ENCODE data around the gene QRFPR.
"Not testable (repeated sequence)": the region's sequence is repeated elsewhere in the genome, so short reads cannot be mapped to it uniquely, and the experiment has no call there.

QRFPR gene

GRCh38 chr4:121330180-121330665, 50.6 kb downstream of the QRFPR start:
- in situ Hi-C loops (cut with HindIII; ENCODE audit: low sequenced_read_pairs) = no loop called here
- no peak for DNase-seq (ENCODE audit: low read depth, low spot score)
- TF ChIP-seq CTCF (IDR thresholded peaks at IDR 0.05; ENCODE audit: low read depth, low read length) = no peak
- H3K4me3 ChIP-seq (ENCODE audit: low read depth, low read length) = no peak overlapping the region

GRCh38 chr4:121326597-121326996, 54.2 kb downstream of the QRFPR start:
- H3K4me3 ChIP-seq (ENCODE audit: low read depth, low read length) = no peak overlapping the region
- in situ Hi-C loops (cut with HindIII; ENCODE audit: low sequenced_read_pairs) = no loop called here
- TF ChIP-seq CTCF (IDR thresholded peaks at IDR 0.05; ENCODE audit: low read depth, low read length) = no peak
- DNase-seq (ENCODE audit: low read depth, low spot score) = no peak

GRCh38 chr4:121324331-121324730, 56.5 kb downstream of the QRFPR start:
- H3K4me3 ChIP-seq (ENCODE audit: low read depth, low read length) = no peak overlapping the region
- in situ Hi-C loops (cut with HindIII; ENCODE audit: low sequenced_read_pairs) = no loop called here
- no peak for DNase-seq (ENCODE audit: low read depth, low spot score)
- no peak for TF ChIP-seq CTCF (IDR thresholded peaks at IDR 0.05; ENCODE audit: low read depth, low read length)

GRCh38 chr4:121321466-121321865, 59.4 kb downstream of the QRFPR start:
- in situ Hi-C loops (cut with HindIII; ENCODE audit: low sequenced_read_pairs) = no loop called here
- H3K4me3 ChIP-seq (ENCODE audit: low read depth, low read length) = no peak overlapping the region
- DNase-seq (ENCODE audit: low read depth, low spot score) = no peak
- no peak for TF ChIP-seq CTCF (IDR thresholded peaks at IDR 0.05; ENCODE audit: low read depth, low read length)

- DNase-seq (ENCODE audit: low read depth, low spot score) = no peak
- TF ChIP-seq CTCF (IDR thresholded peaks at IDR 0.05; ENCODE audit: low read depth, low read length) = no peak
- H3K4me3 ChIP-seq (ENCODE audit: low read depth, low read length) = no peak overlapping the region
- in situ Hi-C loops (cut with HindIII; ENCODE audit: low sequenced_read_pairs) = no loop called here
Observed at GRCh38 chr4:121316091-121316490, 64.7 kb downstream of the QRFPR start.

GRCh38 chr4:121313430-121313829, 67.4 kb downstream of the QRFPR start:
- in situ Hi-C loops (cut with HindIII; ENCODE audit: low sequenced_read_pairs); DNase-seq (ENCODE audit: low read depth, low spot score); H3K4me3 ChIP-seq (ENCODE audit: low read depth, low read length): not testable (repeated sequence)

- in situ Hi-C loops (cut with HindIII; ENCODE audit: low sequenced_read_pairs) = no loop called here
- DNase-seq (ENCODE audit: low read depth, low spot score) = no peak
Observed at GRCh38 chr4:121308828-121309227, 72.0 kb downstream of the QRFPR start.

More at GRCh38 chr4:121308828-121309227, 72.0 kb downstream of the QRFPR start:
- no peak for TF ChIP-seq CTCF (IDR thresholded peaks at IDR 0.05; ENCODE audit: low read depth, low read length)
- H3K4me3 ChIP-seq (ENCODE audit: low read depth, low read length) = no peak overlapping the region

Measured in astrocyte of the spinal cord (primary cell).